Stimulated activated CD4-positive, alpha-beta T cell treated with anti-CD3 and anti-CD28 coated beads, TNF-alpha, amount 100 ng/mL, for 24 hours (primary cell): ENCODE data around the gene PARP4.
A peak's percentile ranks its signal among the peaks of the same experiment; 100 is the strongest.
"Not testable (repeated sequence)": the region's sequence is repeated elsewhere in the genome, so short reads cannot be mapped to it uniquely, and the experiment has no call there.

ENCODE experiments used
- DNase-seq, 3 experiments: peaks; one replicate each; pipeline ENCODE4 v3.0.0-alpha.2; 2020; ENCODE audit warnings: low read depth in 3 of 3

The PARP4 gene

GRCh38 chr13:24512197-24512907 lies at the start of gene PARP4:
TSS of gene PARP4 (minus strand) at chr13:24512778. CDS start at chr13:24503776, 9,002 bp downstream.
- DNase-seq: peak; percentile 31 to 67 (median 33)

DNA sequence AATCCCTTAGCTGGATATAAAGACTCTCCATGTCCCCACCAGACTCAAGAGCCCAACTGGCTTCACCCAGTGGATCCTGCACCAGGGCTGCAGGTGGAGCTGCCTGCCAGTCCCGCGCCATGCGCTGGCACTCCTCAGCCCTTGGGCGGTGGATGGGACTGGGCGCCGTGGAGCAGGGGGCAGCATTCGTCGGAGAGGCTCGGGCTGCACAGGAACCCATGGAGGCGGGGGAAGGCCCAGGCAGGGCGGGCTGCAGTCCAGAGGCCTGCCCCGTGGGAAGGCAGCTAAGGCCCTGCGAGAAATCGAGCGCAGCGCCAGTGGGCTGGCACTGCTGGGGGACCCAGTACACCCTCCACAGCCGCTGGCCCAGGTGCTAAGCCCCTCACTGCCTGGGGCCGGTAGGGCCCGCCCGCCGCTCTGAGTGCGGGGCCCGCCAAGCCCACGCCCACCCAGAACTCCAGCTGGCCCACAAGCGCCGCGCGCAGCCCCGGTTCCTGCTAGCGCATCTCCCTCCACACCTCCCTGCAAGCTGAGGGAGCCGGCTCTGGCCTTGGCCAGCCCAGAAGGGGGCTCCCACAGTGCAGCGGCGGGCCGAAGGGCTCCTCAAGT lies 48.1 kb upstream of the PARP4 start:
- DNase-seq: not testable (repeated sequence)

GRCh38 chr13:24559431-24560218 lies 47.0 kb upstream of the PARP4 start:
- DNase-seq: not testable (repeated sequence)

DNA sequence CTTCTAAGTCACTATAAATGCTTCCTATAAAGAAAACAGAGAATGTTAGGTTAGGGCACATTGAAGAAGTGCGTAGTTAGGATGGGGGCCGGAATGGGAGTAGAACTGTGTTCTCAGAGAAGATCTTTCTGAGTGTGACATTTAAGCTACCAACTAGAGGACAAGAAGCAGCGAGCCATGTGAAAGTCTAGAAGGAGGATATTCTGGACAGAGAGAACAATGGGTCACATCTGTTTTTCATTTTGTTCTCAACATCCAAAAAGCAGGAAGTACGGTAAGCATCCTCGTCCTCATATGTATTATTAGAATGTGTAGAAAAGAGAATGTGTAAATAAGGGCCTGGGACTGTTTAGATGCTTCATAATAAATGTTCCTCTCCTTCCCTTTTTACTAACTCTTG lies 44.5 kb upstream of the PARP4 start:
- DNase-seq: no peak

GRCh38 chr13:24553892-24554291 lies 41.3 kb upstream of the PARP4 start:
- not testable (repeated sequence) for DNase-seq

GRCh38 chr13:24541476-24542352 lies 29.1 kb upstream of the PARP4 start:
- not testable (repeated sequence) for DNase-seq

GRCh38 chr13:24541127-24541475 lies 28.5 kb upstream of the PARP4 start:
- DNase-seq: no peak

DNA sequence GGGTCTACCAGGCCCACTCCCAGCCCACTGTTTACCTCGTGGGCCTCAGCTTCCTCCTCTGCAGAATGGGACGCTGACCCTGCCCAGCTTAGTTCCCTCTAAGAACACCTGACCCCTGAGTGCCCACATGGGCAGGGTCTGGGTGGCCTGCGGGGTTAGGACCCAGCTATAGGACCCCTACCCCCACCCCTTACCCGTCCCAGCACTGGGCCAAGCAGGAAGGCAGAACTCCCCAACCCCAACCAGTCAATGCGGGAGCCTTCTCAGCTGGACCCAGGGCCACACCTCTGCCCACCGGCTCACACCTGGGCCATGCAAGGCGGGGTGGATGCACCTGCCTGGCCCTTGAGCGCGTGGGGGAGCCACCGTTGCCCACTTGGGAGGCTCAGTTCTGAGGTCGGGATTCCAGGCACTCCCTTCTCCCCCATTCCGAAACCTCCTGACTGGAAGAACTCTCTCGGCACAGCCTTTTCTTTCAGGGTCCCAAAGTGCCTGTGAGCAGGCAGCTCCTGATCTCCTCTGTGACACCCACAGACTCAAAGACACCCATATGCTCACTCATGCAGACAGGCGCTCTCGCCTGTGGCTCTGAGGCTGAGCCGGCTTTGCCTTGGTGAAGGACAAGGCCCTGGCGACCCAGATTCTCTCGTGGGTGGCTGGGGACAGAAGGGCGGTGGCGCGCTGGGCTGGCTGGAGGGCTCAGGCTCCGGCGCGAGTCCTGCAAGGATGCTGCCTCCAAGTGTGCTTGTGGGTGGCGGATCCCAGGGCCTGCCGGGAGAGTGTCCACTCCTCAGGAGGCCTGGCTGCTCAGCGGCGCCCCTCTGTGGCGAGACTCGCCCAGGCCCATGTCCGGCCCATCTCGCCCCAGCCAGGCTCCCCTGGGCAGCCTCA lies 27.9 kb upstream of the PARP4 start:
- no peak for DNase-seq

GRCh38 chr13:24539500-24540165 lies 27.1 kb upstream of the PARP4 start:
- no peak for DNase-seq

DNA sequence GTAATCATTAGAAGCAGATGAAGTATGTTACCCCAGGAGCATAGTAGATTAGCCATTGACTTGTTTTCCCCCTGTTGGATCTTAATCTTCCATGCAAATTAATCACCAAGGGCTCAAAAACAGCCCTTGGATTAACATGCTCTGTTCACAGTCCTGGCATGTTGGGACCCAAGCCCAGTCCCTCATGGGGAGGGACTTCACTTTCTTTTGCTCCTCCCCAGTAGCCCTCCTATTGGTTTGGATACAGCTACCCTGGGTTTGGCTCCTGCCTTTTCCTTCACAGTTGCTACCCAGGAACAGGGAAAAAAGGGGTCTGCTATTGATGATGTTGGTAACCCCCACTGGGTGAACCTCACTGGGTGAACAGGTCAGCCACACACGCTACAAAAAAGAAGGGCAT lies 16.9 kb upstream of the PARP4 start:
- no peak for DNase-seq

GRCh38 chr13:24528816-24529398 lies 16.3 kb upstream of the PARP4 start:
- no peak for DNase-seq

- DNase-seq: no peak
Measured at GRCh38 chr13:24527266-24527775, 14.7 kb upstream of the PARP4 start.

- DNase-seq: no peak
Measured at GRCh38 chr13:24520733-24521132, 8.2 kb upstream of the PARP4 start.

DNA sequence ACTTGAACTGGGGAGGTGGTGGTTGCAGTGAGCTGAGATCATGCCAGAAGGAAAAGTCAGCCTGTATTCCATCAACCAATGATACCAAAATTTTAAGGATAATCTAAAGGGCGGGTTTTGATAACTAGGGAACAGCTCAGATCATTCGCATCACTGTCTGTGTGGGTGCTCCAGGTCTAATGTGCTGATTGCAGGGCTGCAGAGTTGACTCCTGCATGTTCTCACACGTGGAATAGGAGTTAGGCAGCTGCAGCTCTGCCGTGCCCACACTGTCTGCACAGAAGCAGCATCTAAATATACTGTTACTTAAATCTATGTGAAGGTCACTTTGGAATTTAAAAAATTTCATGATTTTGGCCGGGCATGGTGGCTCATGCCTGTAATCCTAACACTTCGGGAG lies 4.3 kb upstream of the PARP4 start:
- no peak for DNase-seq

DNA sequence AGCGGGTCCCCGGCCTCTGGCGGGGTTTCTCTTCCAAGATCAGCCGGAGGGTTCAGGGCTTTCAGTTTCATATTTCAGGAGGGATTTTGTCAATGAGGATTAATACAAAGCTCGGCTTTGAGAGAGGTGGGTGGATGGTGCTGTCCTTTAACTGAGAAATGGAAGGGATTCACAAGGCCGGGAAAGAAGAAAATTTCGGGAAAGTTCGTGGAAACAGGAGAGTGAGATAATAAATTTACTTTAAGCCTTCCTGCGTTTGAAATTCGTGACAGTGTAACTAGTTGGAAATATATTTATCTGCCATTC lies 283 bp upstream of the PARP4 start:
- no peak for DNase-seq

- DNase-seq: no peak
Measured at GRCh38 chr13:24511816-24512196, 772 bp downstream of the PARP4 start.

- DNase-seq: peak; percentile 43 to 77 (median 49)
Measured at GRCh38 chr13:24511019-24511815, 1.4 kb downstream of the PARP4 start.

DNA sequence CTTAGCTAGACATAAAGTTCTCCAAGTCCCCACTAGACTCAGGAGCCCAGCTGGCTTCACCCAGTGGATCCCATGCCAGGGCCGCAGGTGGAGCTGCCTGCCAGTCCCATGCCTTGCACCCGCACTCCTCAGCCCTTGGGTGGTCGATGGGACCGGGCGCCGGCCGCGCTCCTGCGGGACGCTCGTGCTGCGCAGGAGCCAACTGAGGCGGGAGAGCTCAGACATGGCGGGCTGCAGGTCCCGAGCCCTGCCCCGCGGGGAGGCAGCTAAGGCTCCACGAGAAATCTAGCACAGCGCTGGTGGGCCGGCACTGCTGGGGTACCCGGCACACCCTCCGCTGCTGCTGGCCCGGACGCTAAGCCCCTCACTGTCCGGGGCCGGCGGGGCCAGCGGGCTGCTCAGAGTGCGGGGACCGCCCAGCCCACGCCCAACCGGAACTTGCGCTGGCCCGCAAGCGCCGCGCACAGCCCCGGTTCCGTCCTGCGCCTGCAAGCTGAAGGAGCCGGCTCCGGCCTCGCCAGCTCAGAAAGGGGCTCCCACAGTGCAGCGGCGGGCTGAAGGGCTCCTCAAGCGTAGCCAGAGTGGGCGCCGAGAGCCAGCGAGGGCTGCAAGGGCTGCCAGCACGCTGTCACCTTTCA lies 5.8 kb downstream of the PARP4 start:
- DNase-seq: no peak

- not testable (repeated sequence) for DNase-seq
Measured at GRCh38 chr13:24506283-24506682, 6.3 kb downstream of the PARP4 start.
